HG02885 (cell line): ENCODE results near the gene KCNMA1.
"Not testable (repeated sequence)": the region's sequence is repeated elsewhere in the genome, so short reads cannot be mapped to it uniquely, and the experiment has no call there.

Experiments used
- ATAC-seq: cut with Tn5 transposase; IDR thresholded peaks from one replicate; pipeline ENCODE4 v1.9.1; 2021; ENCODE audit warnings: mild to moderate bottlenecking; ENCODE audit not compliant: unreplicated experiment, poor library complexity

KCNMA1 gene

GRCh38 chr10:77433546-77433945, 204.1 kb downstream of the KCNMA1 start:
- ATAC-seq, result no peak

- no peak for ATAC-seq
Observed at GRCh38 chr10:77431980-77432797, 205.4 kb downstream of the KCNMA1 start.

- ATAC-seq, result no peak
Observed at GRCh38 chr10:77431209-77431611, 206.4 kb downstream of the KCNMA1 start.

DNA sequence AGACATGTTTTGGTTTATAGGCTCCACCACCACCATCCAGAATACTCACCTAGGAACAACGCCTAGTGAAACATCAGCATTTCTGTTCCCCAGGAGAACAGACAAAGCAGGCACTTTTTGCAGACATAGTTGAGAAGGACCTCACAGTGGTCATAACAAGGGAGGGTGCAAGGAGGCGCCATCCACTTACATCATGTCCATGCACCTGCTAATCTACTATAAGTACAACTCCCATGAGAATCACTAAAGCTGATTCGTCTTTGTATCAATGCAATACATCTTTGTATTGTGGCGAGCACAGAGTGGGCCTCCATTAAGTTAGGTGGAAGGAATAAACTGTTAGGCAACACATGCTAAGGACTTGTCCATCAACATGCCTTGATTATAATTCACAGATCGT, 207.1 kb downstream of the KCNMA1 start:
- no peak for ATAC-seq

DNA sequence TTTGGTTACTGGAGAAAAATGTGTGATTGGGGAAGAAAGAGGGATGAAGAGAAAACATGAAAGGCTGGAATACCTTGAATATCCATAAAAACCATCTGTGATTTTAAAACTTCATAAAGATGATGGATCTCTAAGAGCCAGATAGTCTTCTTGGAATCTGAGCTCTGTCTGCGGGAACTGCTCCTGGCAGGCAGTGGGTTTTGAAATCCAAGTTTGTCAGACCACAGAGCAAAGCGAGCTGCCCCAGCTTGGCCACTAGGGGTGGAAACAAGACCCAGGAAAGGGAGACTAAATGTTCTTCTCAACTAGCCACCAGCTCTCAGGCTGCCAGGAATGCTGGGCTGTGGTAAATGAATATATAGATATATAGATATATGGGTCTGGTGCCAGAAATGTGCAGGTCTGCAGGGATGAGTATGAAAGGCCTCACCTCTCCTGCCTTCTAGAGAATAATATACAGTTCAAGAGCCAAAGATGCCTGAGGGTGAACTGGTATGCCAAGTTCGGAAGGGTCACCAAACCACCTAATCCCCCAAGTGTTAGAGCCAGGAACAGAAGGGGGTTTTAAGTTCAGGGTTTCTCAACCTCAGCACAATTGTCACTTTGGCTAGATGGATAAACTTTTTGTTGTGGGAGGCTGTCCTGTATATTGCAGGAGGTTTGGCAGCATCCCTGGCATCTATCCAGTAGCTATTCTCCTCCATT, 208.8 kb downstream of the KCNMA1 start:
- no peak for ATAC-seq

DNA sequence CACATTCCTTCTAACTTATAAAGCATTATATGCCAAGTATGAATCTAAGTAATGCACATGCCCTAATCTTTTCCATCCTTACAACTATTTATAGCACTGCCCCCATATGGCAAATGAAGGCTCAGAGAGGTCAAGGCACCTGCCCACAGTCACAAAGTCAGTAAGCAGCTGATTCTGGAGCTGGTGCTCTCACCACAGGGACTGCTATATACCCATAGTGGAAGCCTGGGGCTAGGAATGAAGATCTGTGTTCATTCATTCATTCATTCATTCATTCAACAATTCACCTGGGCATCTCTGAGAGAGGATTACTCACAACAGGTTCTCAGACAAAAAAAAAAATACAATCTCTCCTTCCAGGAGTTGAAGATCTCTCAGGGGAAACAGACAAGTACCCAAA, 213.4 kb downstream of the KCNMA1 start:
- ATAC-seq, result no peak

DNA sequence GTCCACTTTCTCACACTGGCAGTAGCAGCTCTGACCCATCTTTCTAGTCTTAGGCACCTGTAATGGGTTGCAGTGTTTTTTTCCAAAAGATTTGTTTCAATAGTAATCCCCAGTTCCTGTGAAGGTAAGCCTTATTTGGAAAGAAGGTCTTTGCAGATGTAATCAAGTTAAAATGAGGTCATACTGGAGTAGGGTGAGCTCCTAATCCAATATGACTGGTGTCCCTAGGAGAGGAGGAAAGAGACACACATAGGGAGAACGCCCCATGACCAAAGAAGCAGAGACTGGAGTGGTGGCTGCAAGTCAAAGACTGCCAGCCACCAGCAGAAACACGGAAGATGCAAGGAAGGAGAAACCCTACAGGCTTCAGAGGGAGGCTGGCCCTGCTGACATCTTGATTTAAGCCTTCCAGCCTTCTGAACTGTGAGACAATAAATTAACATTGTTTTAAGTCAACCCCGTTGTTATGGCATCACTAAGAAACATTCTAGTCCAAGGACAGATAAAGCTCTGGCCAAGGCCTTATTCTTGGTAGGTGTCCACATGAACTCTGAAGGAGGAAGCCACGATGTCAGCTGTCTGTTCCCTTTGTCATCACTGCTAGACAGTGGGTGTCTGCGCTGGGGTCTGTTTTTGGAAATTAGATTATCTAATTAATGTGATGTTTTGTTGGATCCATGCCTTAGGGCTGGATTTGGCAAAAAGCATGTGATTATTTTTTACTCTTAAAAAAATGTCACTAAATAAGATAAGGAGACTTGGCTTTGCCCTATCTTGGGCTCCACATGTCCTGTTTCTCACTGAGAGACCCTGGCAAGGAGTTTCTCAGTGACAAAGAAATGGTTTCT, 214.9 kb downstream of the KCNMA1 start:
- ATAC-seq, result no peak

- ATAC-seq, result no peak
Observed at GRCh38 chr10:77421591-77421990, 216.0 kb downstream of the KCNMA1 start.

DNA sequence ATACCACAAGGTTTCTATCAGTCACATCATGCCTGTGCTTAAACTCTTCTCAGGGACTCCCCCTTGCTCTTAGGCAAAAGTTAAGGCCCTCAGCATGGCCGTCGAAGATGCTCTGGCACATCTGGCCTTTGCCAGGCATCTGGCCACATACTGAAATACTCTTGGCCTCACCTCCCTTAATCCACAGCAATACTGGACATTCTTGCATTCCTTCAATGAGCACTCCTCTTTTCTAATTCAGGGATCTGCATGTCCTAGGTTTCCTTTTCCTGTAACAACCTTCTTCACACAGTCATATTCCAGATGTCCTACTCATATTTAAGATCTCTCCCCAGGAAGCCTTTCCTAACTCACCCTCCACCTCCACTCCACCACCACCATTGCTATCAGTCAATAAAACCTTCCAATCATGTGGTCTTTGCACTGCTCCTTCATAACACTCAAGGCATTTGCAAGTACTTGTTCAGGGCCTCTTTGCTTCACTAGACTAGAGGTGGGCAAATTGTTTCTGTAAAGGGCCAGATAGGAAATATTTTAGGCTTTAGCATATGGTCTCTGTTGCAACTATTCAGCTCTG, 216.6 kb downstream of the KCNMA1 start:
- no peak for ATAC-seq

- no peak for ATAC-seq
Observed at GRCh38 chr10:77419979-77420378, 217.6 kb downstream of the KCNMA1 start.

DNA sequence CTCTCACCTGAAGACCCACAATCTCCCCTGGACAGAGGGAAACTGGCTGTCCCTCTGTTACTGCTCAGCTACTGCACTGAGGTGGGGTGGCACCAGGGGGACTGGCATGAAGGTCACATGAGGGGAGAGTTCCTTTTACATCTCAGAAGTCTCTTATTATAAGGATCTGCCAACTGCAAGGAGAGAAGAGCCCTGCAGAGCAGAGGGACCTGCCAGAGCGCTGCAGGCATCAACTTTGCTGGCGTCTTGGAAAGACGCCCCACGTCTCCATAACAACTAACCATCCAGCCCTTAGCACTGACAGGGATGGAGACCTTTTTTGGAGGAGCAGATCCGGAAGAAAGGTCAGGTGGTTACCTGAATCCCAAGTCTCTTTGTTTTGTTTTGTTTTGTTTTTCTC, 218.6 kb downstream of the KCNMA1 start:
- no peak for ATAC-seq

- ATAC-seq, result no peak
Observed at GRCh38 chr10:77417806-77418640, 219.6 kb downstream of the KCNMA1 start.

DNA sequence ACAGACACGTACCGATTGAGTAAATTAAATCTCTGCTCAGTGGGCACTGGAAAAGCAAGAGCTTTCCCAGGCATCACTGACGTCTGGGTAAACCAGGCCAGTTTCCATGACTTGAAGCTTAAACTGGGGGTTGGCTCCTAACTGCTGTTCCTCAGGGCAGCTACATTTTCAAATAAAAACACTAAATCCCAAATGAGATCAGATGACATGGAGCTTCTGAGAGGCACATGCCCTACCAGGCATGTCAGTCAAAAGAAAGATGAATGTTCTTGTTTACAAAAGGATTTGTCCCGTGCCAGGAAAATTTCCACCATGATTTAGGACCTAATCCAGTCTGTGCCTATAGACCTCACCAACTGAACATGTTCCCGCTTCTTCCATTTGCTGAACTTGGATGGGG, 220.2 kb downstream of the KCNMA1 start:
- ATAC-seq, result no peak

- ATAC-seq, result no peak
Observed at GRCh38 chr10:77416311-77417135, 221.1 kb downstream of the KCNMA1 start.

DNA sequence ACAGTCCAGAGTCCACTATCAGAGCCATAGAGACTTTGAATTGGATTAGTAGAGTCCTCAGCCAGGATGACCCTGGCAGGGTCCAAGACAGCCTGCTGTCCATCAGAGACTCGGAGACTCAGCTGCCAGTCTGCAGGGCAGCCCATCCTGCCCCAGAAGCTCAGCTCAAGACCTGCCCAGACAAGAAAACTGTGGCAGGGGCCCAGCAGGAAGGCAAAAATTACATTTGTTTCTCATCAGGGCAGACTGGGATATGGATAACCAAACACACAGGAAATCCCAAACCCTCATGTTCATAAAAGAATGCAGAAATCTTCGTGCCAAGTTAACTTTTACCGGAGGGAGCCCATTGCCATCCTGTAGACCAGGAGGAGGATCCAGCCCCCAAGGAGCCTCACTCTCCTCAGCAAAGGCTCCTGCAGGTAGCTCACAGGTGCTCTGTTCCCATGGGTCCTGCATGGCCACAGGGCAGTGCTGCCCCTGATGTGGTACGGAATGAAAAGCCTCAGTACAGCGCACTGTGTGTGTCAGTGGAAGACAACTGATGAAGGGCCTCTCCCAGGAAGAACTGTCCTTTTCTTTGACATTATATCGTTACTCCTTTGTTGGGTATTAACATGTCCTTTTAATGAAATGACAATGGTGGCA, 222.2 kb downstream of the KCNMA1 start:
- no peak for ATAC-seq

DNA sequence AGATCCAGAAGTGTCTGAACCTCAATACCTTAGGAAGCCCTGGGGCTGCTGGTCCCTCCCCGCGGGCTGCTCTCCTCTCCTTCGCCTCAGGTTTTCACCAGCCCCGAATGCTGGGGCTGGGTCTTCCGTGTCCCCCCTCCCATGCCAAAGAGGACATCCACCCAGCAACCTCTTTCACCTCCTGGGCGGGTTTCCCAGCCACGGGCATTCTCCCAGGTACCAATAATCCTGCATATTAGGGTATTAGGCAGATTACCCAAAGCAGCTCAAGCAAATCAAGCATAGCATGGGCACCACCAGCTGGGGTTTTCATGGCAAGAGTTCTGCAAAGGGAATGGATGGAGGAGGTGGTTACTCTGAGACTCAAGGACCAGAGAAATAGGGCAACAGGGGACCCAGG, 224.4 kb downstream of the KCNMA1 start:
- ATAC-seq, result no peak

GRCh38 chr10:77412573-77413133, 225.0 kb downstream of the KCNMA1 start:
- not testable (repeated sequence) for ATAC-seq

DNA sequence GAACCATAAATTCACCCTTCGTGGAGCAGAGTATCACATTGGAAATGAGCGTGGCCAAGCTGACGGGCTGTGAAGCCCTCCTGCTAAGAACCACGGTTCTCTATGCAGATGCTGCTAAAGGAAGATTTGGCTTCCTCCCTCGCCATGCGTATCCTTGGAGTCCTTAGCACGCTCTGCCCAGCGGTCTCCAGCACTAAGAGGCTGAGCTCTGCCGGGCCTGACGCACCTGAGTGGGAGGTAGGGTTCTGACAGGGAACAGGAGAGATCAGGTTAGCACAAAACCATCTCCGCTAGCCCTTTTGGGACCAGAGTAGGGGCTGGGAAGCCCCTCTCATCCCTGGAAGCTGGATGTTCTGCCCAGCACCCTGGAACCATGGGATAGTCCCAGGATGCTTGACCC, 225.8 kb downstream of the KCNMA1 start:
- ATAC-seq, result no peak
